Raji (cell line): ENCODE data around the gene HLA-B.

Experiments used
- POLR2A ChIP-seq: IDR thresholded peaks from 2 replicates; pipeline ENCODE4 v1.6.1; 2011; ENCODE audit warnings: low read depth, low read length, control low read depth; ENCODE audit not compliant: insufficient read depth

HLA-B gene

GRCh38 chr6:31356946-31357466 lies at the start of gene HLA-B:
TSS of gene HLA-B (minus strand) at chr6:31357179. CDS start at chr6:31357158, 21 bp downstream.
- TF ChIP-seq POLR2A, result peak; percentile 37; the same call in 1 of the 2 replicates

- no peak for TF ChIP-seq POLR2A
Measured at GRCh38 chr6:31405996-31406395, 49.0 kb upstream of the HLA-B start.

- TF ChIP-seq POLR2A, result no peak
Measured at GRCh38 chr6:31403283-31404060, 46.5 kb upstream of the HLA-B start, which contains the start of gene MICA. TSS of gene MICA (plus strand) at chr6:31403595. CDS start at chr6:31403633, 38 bp downstream.

- 0 out of 2 replicates have a peak, but pooled peaks have one; percentile 25 for TF ChIP-seq POLR2A
Measured at GRCh38 chr6:31402324-31403282, 45.6 kb upstream of the HLA-B start.

GRCh38 chr6:31401403-31401802 lies 44.4 kb upstream of the HLA-B start:
- no peak for TF ChIP-seq POLR2A

GRCh38 chr6:31400467-31401289 lies 43.7 kb upstream of the HLA-B start:
- TF ChIP-seq POLR2A, result peak; percentile 70

GRCh38 chr6:31399589-31400466 lies 42.8 kb upstream of the HLA-B start:
- no peak for TF ChIP-seq POLR2A

- no peak for TF ChIP-seq POLR2A
Measured at GRCh38 chr6:31397901-31398525, 41.0 kb upstream of the HLA-B start.

GRCh38 chr6:31396422-31397152 lies 39.6 kb upstream of the HLA-B start:
- TF ChIP-seq POLR2A, result no peak

- no peak for TF ChIP-seq POLR2A
Measured at GRCh38 chr6:31395832-31396231, 38.9 kb upstream of the HLA-B start.

GRCh38 chr6:31394381-31394780 lies 37.4 kb upstream of the HLA-B start:
- TF ChIP-seq POLR2A, result no peak

- no peak for TF ChIP-seq POLR2A
Measured at GRCh38 chr6:31393932-31394331, 37.0 kb upstream of the HLA-B start.
